Neural cell (in vitro differentiated cells): ENCODE data around the gene ADK. TPM values are rescaled to one million over a fixed set of nuclear protein-coding genes. Genes with fewer than 3 reads are reported as not detected.

Source experiments
- H2AFZ ChIP-seq: fragments of 200-600, 300-800 bp; sonication (generic), shearing (Covaris generic); 2 replicates; pipeline ENCODE4 v1.6.0; 2014; ENCODE audit warnings: low read depth, mild to moderate bottlenecking, antibody characterized with exemption, low read length, moderate library complexity
- H3F3A ChIP-seq: fragments of 200-600 bp; shearing (Covaris generic); 2 replicates; pipeline ENCODE4 v1.6.1; 2016; ENCODE audit warnings: mild to moderate bottlenecking, moderate library complexity, mixed read lengths, antibody characterized with exemption, low read length; ENCODE audit not compliant: insufficient read depth, poor library complexity, severe bottlenecking
- H3K27ac ChIP-seq: fragments of 200-600, 300-800 bp; sonication (generic), shearing (Covaris generic); 2 replicates; pipeline ENCODE4 v1.5.1; 2014; ENCODE audit warnings: mild to moderate bottlenecking, low read length, moderate library complexity
- H3K27me3 ChIP-seq: fragments of 300-800, 200-600 bp; sonication (generic), shearing (Covaris generic); 2 replicates; pipeline ENCODE4 v1.6.0; 2014; ENCODE audit warnings: mild to moderate bottlenecking, low read depth, low read length, moderate library complexity; ENCODE audit not compliant: insufficient read depth
- H3K36me3 ChIP-seq: fragments of 300-800, 200-600 bp; sonication (generic), shearing (Covaris generic); 2 replicates; pipeline ENCODE4 v1.5.1; 2014; ENCODE audit warnings: mild to moderate bottlenecking, antibody characterized with exemption, low read length, moderate library complexity; ENCODE audit not compliant: insufficient read depth
- H3K4me2 ChIP-seq: fragments of 300-800, 200-600 bp; sonication (generic), shearing (Covaris generic); 2 replicates; pipeline ENCODE4 v1.6.0; 2014; ENCODE audit warnings: mild to moderate bottlenecking, low read length
- H3K4me3 ChIP-seq: fragments of 300-800, 200-600 bp; sonication (generic), shearing (Covaris generic); 2 replicates; pipeline ENCODE4 v1.5.1; 2014; ENCODE audit warnings: mild to moderate bottlenecking, low read length, moderate library complexity
- H3K79me2 ChIP-seq: fragments of 200-600 bp; shearing (Covaris generic); replicated peaks from 2 replicates; pipeline ENCODE4 v1.6.0; 2014; ENCODE audit warnings: mild to moderate bottlenecking, low read length, moderate library complexity; ENCODE audit not compliant: insufficient read depth
- H3K9ac ChIP-seq: fragments of 300-800, 200-600 bp; sonication (generic), shearing (Covaris generic); 2 replicates; pipeline ENCODE4 v1.6.1; 2016; ENCODE audit warnings: mild to moderate bottlenecking, low read length, mixed read lengths
- H3K9me2 ChIP-seq: fragments of 200-600 bp; shearing (Covaris generic); 2 replicates; pipeline ENCODE4 v1.6.1; 2016; ENCODE audit warnings: mild to moderate bottlenecking, low read length, mixed read lengths; ENCODE audit not compliant: insufficient read depth
- H3K9me3 ChIP-seq: fragments of 200-600, 300-800 bp; sonication (generic), shearing (Covaris generic); 2 replicates; pipeline ENCODE4 v1.6.1; 2016; ENCODE audit warnings: mild to moderate bottlenecking, mixed run types, low read length, moderate library complexity, mixed read lengths
- H4K20me1 ChIP-seq: fragments of 200-600 bp; shearing (Covaris generic); 2 replicates; pipeline ENCODE4 v1.6.1; 2016; ENCODE audit warnings: mild to moderate bottlenecking, mixed run types; ENCODE audit not compliant: insufficient read depth
- EP300 ChIP-seq: fragments of 450-650 bp; conservative IDR thresholded peaks from 2 replicates; pipeline ENCODE4 v1.6.1; 2014; ENCODE audit warnings: antibody characterized with exemption, mild to moderate bottlenecking, moderate library complexity; ENCODE audit not compliant: poor library complexity, severe bottlenecking
- EZH2 ChIP-seq: fragments of 200-600, 300-800 bp; shearing (Covaris generic), sonication (generic); IDR thresholded peaks from 2 replicates; pipeline ENCODE4 v1.6.1; 2014; ENCODE audit warnings: antibody characterized with exemption, low read length, borderline replicate concordance, mild to moderate bottlenecking; ENCODE audit not compliant: insufficient read depth, poor library complexity, severe bottlenecking
- MXI1 ChIP-seq: fragments of 450-650 bp; conservative IDR thresholded peaks from 2 replicates; pipeline ENCODE4 v1.6.1; 2014; ENCODE audit warnings: antibody characterized with exemption, mild to moderate bottlenecking; ENCODE audit not compliant: poor library complexity, severe bottlenecking
- POLR2AphosphoS5 ChIP-seq: IDR thresholded peaks from 2 replicates; pipeline ENCODE4 v1.6.1; 2012
- RAD21 ChIP-seq: fragments of 450-650 bp; conservative IDR thresholded peaks from 2 replicates; pipeline ENCODE4 v1.6.1; 2014; ENCODE audit warnings: antibody characterized with exemption, mild to moderate bottlenecking, moderate library complexity
- SMC3 ChIP-seq: fragments of 450-650 bp; conservative IDR thresholded peaks from 2 replicates; pipeline ENCODE4 v1.6.1; 2014; ENCODE audit warnings: antibody characterized with exemption, mild to moderate bottlenecking, moderate library complexity; ENCODE audit not compliant: poor library complexity
- TAF1 ChIP-seq: IDR thresholded peaks from 2 replicates; pipeline ENCODE4 v1.6.1; 2012; ENCODE audit warnings: low read depth
- polyA plus RNA-seq: library from polyadenylated mRNA; depleted of rRNA; stranded (reverse); fragments of >200 nt; gene quantifications from 2 replicates; pipeline ENCODE4 v1.2.3, GENCODE V29; 2014
- TF ChIP-seq, protein P1 (sequence below): IDR thresholded peaks from 2 replicates; pipeline ENCODE4 v1.6.1; 2012; ENCODE audit warnings: borderline replicate concordance
- TF ChIP-seq, protein P2 (sequence below): fragments of 450-650 bp; IDR thresholded peaks from 2 replicates; pipeline ENCODE4 v1.5.1; 2014; ENCODE audit warnings: antibody characterized with exemption, mild to moderate bottlenecking, moderate library complexity; ENCODE audit not compliant: poor library complexity, severe bottlenecking

The ADK gene
- polyA plus RNA-seq, 1 donor from 2014 or later = 19.5 TPM

DNA sequence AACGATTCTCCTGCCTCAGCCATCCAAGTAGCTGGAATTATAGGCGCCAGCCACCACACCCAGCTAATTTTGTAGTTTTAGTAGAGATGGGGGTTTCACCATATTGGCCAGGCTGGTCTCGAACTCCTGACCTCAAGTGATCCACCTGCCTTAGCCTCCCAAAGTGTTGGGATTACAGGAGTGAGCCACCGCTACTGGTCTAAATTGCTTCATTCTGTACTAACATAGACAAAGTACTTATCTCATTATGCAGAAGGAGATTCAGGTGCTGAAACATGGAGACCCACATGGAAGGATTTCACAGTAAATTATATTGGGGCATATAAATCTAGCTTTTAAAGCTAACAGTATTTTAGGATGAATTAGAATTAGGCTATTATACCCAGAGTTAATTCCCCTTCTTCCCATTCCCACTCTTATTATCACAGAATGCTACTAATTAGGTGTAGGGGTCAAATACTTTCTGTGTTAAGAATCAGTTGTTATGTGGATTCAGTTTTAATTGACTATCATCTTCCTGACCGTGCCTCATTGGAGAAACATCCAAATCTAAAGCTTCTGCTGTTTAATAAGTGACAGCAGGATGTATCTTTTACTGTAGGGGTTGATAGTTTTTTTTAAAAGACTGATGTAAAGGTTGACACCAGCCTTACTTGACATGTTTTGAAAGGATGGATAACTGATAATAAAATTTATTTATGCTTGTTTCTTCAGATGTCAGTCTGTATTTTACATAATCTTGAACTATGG lies 27.2 kb downstream of the ADK start:
- H3K9me3 ChIP-seq = no peaks in the 10 kb centered on the region
- H3K4me2 ChIP-seq = no peak overlapping the region
- no peaks in the 10 kb centered on the region for H3K36me3 ChIP-seq
- H3F3A ChIP-seq = peaks cover 3% of the 10 kb centered on the region
- no peak overlapping the region for H3K9ac ChIP-seq
- H2AFZ ChIP-seq = no peak overlapping the region
- no peaks in the 10 kb centered on the region for H3K27me3 ChIP-seq
- no peak overlapping the region for H3K27ac ChIP-seq
- H4K20me1 ChIP-seq = no peaks in the 10 kb centered on the region
- TF ChIP-seq POLR2AphosphoS5 (peak; percentile 18), RAD21 (no peak)
- no peaks in the 10 kb centered on the region for H3K9me2 ChIP-seq
- peaks cover 5% of the 10 kb centered on the region for H3K79me2 ChIP-seq
- peak overlapping the region; percentile 12 for H3K4me3 ChIP-seq

DNA sequence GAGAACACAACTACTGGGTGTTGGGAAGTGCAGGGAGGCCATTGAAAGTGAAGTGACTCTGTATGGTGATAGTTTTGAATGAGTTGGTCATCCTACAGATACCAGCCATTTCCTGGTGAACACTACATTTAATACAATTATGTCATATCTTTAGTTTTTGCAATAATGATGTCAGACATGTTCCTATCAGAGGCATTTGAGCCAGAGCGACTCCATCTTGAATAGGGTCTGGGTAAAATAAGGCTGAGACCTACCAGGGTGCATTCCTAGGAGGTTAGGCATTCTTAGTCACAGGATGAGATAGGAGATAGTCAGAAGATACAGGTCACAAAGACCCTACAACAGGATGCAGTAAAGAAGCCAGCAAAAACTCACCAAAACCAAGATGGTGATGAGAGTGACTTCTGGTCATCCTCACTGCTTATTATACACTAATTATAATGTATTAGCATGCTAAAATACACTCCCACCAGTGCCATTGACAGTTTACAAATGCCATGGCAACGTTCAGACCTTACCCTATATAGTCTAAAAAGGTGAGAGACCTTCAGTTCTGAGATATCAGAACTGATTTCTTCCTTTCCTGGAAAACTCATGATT lies 28.2 kb downstream of the ADK start:
- H3K9ac ChIP-seq = no peak overlapping the region
- H3K4me3 ChIP-seq = no peak overlapping the region
- no peaks in the 10 kb centered on the region for H3K9me2 ChIP-seq
- no peaks in the 10 kb centered on the region for H3K9me3 ChIP-seq
- TF ChIP-seq SMC3 (no peak), TAF1 (no peak), RAD21 (no peak), EZH2 (no peak), EP300 (no peak), MXI1 (no peak), POLR2AphosphoS5 (no peak)
- TF ChIP-seq, protein P1, sequence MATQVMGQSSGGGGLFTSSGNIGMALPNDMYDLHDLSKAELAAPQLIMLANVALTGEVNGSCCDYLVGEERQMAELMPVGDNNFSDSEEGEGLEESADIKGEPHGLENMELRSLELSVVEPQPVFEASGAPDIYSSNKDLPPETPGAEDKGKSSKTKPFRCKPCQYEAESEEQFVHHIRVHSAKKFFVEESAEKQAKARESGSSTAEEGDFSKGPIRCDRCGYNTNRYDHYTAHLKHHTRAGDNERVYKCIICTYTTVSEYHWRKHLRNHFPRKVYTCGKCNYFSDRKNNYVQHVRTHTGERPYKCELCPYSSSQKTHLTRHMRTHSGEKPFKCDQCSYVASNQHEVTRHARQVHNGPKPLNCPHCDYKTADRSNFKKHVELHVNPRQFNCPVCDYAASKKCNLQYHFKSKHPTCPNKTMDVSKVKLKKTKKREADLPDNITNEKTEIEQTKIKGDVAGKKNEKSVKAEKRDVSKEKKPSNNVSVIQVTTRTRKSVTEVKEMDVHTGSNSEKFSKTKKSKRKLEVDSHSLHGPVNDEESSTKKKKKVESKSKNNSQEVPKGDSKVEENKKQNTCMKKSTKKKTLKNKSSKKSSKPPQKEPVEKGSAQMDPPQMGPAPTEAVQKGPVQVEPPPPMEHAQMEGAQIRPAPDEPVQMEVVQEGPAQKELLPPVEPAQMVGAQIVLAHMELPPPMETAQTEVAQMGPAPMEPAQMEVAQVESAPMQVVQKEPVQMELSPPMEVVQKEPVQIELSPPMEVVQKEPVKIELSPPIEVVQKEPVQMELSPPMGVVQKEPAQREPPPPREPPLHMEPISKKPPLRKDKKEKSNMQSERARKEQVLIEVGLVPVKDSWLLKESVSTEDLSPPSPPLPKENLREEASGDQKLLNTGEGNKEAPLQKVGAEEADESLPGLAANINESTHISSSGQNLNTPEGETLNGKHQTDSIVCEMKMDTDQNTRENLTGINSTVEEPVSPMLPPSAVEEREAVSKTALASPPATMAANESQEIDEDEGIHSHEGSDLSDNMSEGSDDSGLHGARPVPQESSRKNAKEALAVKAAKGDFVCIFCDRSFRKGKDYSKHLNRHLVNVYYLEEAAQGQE = no peak
- TF ChIP-seq, protein P2, sequence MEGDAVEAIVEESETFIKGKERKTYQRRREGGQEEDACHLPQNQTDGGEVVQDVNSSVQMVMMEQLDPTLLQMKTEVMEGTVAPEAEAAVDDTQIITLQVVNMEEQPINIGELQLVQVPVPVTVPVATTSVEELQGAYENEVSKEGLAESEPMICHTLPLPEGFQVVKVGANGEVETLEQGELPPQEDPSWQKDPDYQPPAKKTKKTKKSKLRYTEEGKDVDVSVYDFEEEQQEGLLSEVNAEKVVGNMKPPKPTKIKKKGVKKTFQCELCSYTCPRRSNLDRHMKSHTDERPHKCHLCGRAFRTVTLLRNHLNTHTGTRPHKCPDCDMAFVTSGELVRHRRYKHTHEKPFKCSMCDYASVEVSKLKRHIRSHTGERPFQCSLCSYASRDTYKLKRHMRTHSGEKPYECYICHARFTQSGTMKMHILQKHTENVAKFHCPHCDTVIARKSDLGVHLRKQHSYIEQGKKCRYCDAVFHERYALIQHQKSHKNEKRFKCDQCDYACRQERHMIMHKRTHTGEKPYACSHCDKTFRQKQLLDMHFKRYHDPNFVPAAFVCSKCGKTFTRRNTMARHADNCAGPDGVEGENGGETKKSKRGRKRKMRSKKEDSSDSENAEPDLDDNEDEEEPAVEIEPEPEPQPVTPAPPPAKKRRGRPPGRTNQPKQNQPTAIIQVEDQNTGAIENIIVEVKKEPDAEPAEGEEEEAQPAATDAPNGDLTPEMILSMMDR = no peak
- no peak overlapping the region for H3K4me2 ChIP-seq
- H3K79me2 ChIP-seq = peaks cover 5% of the 10 kb centered on the region
- H3K27ac ChIP-seq = no peak overlapping the region
- no peaks in the 10 kb centered on the region for H3K36me3 ChIP-seq
- no peaks in the 10 kb centered on the region for H3K27me3 ChIP-seq
- H3F3A ChIP-seq = peaks cover 3% of the 10 kb centered on the region
- H2AFZ ChIP-seq = no peak overlapping the region
- H4K20me1 ChIP-seq = no peaks in the 10 kb centered on the region
